HG03060 (cell line): ENCODE results near the gene PDXP.
"Not testable (repeated sequence)": the region's sequence is repeated elsewhere in the genome, so short reads cannot be mapped to it uniquely, and the experiment has no call there.

ENCODE experiments used
- ATAC-seq: cut with Tn5 transposase; IDR thresholded peaks from one replicate; pipeline ENCODE4 v1.9.1; 2021; ENCODE audit warnings: low read depth, moderate number of reproducible peaks; ENCODE audit not compliant: unreplicated experiment

PDXP gene, protein sequence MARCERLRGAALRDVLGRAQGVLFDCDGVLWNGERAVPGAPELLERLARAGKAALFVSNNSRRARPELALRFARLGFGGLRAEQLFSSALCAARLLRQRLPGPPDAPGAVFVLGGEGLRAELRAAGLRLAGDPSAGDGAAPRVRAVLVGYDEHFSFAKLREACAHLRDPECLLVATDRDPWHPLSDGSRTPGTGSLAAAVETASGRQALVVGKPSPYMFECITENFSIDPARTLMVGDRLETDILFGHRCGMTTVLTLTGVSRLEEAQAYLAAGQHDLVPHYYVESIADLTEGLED

GRCh38 chr22:37658133-37659065 lies at the start of gene PDXP:
TSS of gene PDXP (plus strand) at chr22:37658723. CDS start at chr22:37658783, 60 bp downstream.
- ATAC-seq, result peak; percentile 80

DNA sequence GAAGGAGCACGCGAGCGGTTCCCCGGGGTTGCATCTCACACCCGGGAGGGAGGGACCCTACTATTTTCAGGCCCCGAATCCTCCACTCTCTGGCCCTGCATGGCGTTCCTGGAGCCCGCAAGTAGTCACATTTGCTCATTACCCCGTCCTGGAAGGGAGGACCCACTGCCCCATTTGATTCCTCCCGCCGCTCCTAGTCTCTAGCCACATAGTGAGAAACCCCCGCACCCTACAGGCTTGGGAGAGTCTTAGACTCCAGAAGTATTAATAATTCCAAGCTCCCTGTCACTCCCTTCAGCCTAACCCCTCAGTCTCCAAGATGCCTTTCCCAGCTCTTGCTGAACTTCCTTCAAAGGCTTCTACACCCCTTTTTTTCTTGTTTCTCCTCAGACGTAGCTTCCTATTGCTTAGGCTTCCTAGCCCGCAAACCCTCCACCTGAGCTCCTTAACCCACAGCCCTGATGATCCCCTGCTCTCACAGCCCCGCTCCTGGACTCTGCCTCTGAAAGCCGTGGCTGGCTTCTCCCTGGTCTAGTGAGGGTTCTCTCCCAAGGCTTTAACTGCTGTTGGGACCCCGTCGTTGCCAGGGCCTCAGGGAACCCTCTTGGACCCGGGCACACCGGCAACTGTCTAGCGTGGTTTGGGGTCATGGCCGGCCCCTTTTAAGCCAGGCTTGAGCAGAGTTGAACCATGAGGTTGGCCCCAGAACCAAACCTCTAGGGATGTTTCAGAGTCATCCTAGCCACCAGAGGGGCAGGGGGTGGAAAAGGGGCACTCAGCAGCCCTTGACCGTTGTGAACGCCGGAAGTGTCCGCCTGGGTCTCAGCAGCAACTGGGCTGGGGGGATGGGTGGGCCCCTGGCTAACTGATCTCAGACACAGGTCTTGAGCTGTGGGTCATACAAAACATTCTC lies 49.0 kb upstream of the PDXP start:
- ATAC-seq, result no peak

GRCh38 chr22:37610153-37610475 lies 48.4 kb upstream of the PDXP start:
- not testable (repeated sequence) for ATAC-seq

- no peak for ATAC-seq
Observed at GRCh38 chr22:37610480-37611129, 47.9 kb upstream of the PDXP start.

DNA sequence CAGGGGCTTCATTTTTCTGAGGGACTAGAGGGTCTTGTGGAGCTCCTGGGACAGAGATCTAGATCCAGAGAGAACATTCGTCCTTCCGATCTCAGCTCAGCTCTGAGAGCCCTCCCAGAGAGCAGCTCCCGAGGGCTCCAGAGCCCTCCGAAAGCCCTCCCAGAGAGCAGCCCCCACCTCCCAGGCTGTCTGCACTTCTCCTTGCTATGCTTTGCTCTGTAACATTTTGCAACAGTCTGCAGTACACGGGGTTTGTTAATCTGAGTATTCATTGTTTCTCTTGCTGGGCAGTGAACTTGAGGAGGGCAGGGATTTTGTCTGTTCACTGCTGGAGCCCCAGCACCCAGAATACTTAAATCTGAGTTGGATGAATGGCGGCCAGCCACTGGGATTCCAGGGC lies 47.3 kb upstream of the PDXP start:
- ATAC-seq, result no peak

GRCh38 chr22:37616201-37617083 lies 42.1 kb upstream of the PDXP start:
- ATAC-seq, result no peak

- ATAC-seq, result no peak
Observed at GRCh38 chr22:37617431-37617830, 41.1 kb upstream of the PDXP start.

DNA sequence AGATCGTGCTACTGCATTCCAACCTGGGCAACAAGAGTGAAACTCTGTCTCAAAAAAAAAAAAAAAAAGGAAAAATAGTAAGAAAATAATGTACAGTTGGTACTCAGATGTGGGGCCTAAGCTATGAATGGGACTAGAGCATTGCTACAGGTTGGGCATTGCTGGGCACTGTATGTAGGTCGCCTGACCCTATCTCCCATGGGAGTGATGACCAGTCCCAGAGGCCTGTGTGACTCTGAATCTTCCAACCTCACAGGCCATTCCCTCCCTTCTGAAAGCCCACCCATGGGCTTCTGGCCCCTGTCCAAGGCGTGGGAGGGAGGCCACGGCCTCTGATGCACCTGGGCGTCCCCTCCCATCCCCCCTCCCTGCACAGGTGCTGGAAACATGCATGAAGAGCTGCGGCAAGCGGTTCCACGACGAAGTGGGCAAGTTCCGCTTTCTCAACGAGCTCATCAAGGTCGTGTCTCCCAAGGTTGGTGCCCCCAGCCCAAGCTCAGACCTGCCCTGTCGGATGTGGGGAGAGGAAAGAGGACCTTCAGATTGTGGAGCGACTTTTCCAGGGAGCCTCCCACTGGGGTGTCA lies 40.4 kb upstream of the PDXP start:
- no peak for ATAC-seq

DNA sequence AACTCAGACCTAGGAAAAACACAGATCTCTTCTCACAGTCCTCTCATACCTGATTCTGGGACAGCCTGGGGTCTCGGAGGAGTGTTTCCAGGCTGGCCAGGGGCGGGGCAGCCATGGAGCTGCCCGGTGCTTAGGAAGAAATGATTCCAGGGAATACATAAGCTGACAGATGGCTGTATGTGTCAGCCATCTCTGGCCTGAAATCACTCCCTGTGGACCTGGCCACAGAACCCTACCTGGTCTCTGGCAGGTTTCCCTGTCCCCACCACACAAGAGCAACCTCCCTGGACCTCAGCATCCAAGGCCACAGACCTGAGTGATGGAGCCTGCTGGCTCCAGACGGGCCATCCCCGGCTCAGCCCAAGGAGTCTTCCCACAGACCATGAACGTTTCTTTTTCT lies 39.8 kb upstream of the PDXP start:
- ATAC-seq, result no peak

DNA sequence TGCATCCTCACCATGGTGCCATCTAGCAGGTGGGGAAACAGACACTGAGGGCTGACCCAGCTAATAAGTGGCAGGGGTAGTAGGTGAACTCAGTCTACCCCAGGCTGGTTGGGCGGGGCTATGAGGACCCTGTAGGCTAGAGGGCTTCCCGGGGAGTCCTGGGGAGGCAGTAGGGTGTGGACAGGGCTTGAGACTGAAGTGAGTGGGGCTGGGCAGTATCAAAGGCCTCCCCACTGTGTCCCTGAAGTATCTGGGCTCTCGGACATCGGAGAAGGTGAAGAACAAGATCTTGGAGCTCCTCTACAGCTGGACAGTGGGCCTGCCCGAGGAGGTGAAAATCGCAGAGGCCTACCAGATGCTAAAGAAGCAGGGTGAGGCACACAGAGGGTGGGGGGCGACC lies 38.5 kb upstream of the PDXP start:
- no peak for ATAC-seq

DNA sequence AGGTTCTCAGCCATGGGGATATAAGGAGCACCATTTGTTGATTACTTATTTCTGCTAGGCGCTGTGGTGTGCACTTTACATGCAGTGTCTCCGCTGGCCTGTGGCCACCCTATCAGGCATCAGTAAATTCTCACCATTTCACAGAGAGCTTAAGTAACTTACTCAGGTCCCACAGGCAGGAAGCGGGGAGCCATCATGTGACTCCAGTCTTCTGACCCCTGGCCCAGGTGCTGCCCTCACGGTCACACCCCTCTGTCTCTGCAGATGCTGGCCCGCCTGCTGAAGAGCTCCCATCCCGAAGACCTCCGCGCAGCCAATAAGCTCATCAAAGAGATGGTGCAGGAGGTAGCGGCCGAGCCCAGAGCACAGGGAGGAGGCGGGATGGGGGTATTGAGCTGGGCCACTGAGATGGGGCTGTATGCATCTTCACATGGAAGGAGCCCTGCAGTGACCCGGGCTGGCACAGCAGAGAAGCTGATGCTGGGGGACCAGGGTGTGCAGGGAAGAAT lies 37.1 kb upstream of the PDXP start:
- no peak for ATAC-seq

GRCh38 chr22:37623075-37624016 lies 35.2 kb upstream of the PDXP start:
- ATAC-seq, result no peak

- ATAC-seq, result no peak
Observed at GRCh38 chr22:37624017-37624365, 34.5 kb upstream of the PDXP start.

DNA sequence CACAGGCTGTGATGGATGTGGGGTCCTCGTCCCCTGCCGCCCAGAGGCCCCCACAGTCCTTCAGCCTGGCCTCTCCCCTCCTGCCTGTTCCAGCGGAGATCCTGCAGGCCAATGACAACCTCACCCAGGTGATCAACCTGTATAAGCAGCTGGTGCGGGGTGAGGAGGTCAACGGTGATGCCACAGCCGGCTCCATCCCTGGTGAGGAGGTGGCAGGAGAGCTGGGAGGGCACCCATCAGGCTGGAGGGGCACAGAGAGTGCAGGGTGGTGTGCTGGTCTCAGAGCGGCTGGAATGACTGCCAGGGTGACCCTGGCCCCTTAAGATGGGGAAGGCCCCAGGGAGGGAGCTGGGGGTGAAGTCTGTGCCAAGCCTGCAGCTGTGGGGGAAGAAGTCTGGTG lies 33.6 kb upstream of the PDXP start:
- ATAC-seq, result no peak

DNA sequence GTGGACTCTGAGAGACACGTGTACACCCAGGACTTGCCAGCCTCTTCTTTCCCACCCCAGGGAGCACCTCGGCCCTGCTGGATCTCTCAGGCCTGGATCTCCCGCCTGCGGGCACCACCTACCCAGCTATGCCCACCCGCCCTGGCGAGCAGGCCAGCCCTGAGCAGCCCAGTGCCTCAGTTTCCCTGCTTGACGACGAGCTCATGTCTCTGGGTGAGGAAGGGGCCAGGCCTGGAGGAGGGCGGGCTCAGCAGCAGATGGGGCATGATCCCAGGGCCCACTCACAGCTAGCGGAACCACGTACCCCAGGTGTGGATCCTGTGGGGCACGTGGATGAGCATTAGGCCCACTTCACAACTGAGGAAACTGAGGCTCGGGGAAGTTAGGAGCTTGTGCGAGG lies 32.8 kb upstream of the PDXP start:
- ATAC-seq, result no peak

- ATAC-seq, result no peak
Observed at GRCh38 chr22:37626144-37626543, 32.4 kb upstream of the PDXP start.

GRCh38 chr22:37626556-37627075 lies 31.9 kb upstream of the PDXP start:
- ATAC-seq, result no peak

GRCh38 chr22:37627121-37627520 lies 31.4 kb upstream of the PDXP start:
- ATAC-seq, result no peak
